SK-N-SH (cell line): Measurements from ENCODE around the gene TBC1D2. TPM values are rescaled to one million over a fixed set of nuclear protein-coding genes. Genes with fewer than 3 reads are reported as not detected.

Source experiments
- CTCF ChIA-PET: fragments of 300-600, 350-600 bp; formaldehyde crosslinking; extraction: SDS; loops from one replicate; lab custom pipeline; 2021; lab: Yijun Ruan, JAX
- POLR2A ChIA-PET: fragments of 350-600 bp; sonication (Branson Sonifier 250); formaldehyde crosslinking; extraction: SDS; loops from one replicate; lab custom pipeline; 2020; ENCODE audit warnings: antibody characterized with exemption, inconsistent platforms; lab: Yijun Ruan, JAX
- DNase-seq: peaks from one replicate; pipeline ENCODE4 v3.0.0; 2012
- H2AFZ ChIP-seq: fragments of 200-600 bp; sonication (generic); 2 replicates; pipeline ENCODE4 v1.8.1; 2016; ENCODE audit warnings: antibody characterized with exemption, mild to moderate bottlenecking, low read depth
- H3F3A ChIP-seq: fragments of 200-600 bp; sonication (generic); replicated peaks from 2 replicates; pipeline ENCODE3; 2016; ENCODE audit warnings: antibody characterized with exemption, mild to moderate bottlenecking; ENCODE audit not compliant: insufficient read depth
- H3K27ac ChIP-seq, 2 experiments: fragments of 200-500 bp in 1 of 2; fragments of 200-600 bp in 1 of 2; sonication (Bioruptor generic) in 1 of 2; sonication (generic), shearing (Covaris generic) in 1 of 2; 2 replicates each; pipeline versions ENCODE4 v1.5.1 to v1.6.1; 2014 to 2016; ENCODE audit warnings: low read depth in 2 of 2, inconsistent platforms in 1 of 2, low read length in 1 of 2, mild to moderate bottlenecking in 1 of 2, mixed read lengths in 1 of 2
- H3K27me3 ChIP-seq: fragments of 200-600 bp; sonication (generic), shearing (Covaris generic); 2 replicates; pipeline ENCODE4 v1.6.1; 2016; ENCODE audit warnings: mixed run types; ENCODE audit not compliant: insufficient read depth
- H3K36me3 ChIP-seq, 2 experiments: fragments of 200-500 bp in 1 of 2; fragments of 200-600 bp in 1 of 2; sonication (Bioruptor generic) in 1 of 2; sonication (generic) in 1 of 2; replicated peaks in 1 of 2; 2 replicates each; pipeline versions ENCODE3 to v1.5.1; 2014 to 2016; ENCODE audit warnings: low read length in 1 of 2, mild to moderate bottlenecking in 1 of 2; ENCODE audit not compliant: insufficient read depth in 2 of 2, control insufficient read depth in 1 of 2
- H3K4me1 ChIP-seq, 2 experiments: fragments of 200-500 bp in 1 of 2; fragments of 200-600 bp in 1 of 2; sonication (Bioruptor generic) in 1 of 2; sonication (generic), shearing (Covaris generic) in 1 of 2; 2 replicates each; pipeline versions ENCODE4 v1.5.1 to v1.6.1; 2014 to 2016; ENCODE audit warnings: low read depth in 1 of 2, low read length in 1 of 2, mixed run types in 1 of 2; ENCODE audit not compliant: insufficient read depth in 2 of 2, control insufficient read depth in 1 of 2
- H3K4me2 ChIP-seq: fragments of 200-600 bp; sonication (generic), shearing (Covaris generic); 2 replicates; pipeline ENCODE4 v1.6.1; 2017; ENCODE audit warnings: mixed run types
- H3K4me3 ChIP-seq, 2 experiments: fragments of 200-500 bp in 1 of 2; fragments of 200-600 bp in 1 of 2; sonication (Bioruptor generic) in 1 of 2; sonication (generic), shearing (Covaris generic) in 1 of 2; 2 replicates each; pipeline versions ENCODE4 v1.5.1 to v1.8.1; 2014 to 2016; ENCODE audit warnings: low read depth in 2 of 2, inconsistent platforms in 1 of 2, low read length in 1 of 2, mild to moderate bottlenecking in 1 of 2, mixed read lengths in 1 of 2, moderate library complexity in 1 of 2
- H3K79me2 ChIP-seq: fragments of 200-600 bp; sonication (generic); 2 replicates; pipeline ENCODE4 v1.8.1; 2017; ENCODE audit warnings: mild to moderate bottlenecking; ENCODE audit not compliant: insufficient read depth
- H3K9ac ChIP-seq: fragments of 200-600 bp; sonication (generic); 2 replicates; pipeline ENCODE4 v1.6.1; 2017; ENCODE audit warnings: mixed run types
- H3K9me2 ChIP-seq: fragments of 200-600 bp; sonication (generic); 2 replicates; pipeline ENCODE4 v1.6.1; 2017; ENCODE audit warnings: mixed run types
- H3K9me3 ChIP-seq: fragments of 200-600 bp; sonication (generic); 2 replicates; pipeline ENCODE4 v1.6.1; 2017; ENCODE audit warnings: mixed run types, mild to moderate bottlenecking, moderate library complexity
- H4K20me1 ChIP-seq: fragments of 200-600 bp; sonication (generic); 2 replicates; pipeline ENCODE4 v1.6.1; 2017; ENCODE audit warnings: mild to moderate bottlenecking, mixed run types; ENCODE audit not compliant: insufficient read depth
- CHD2 ChIP-seq: fragments of 150-350 bp; IDR thresholded peaks from 2 replicates; pipeline ENCODE4 v1.6.1; 2018; ENCODE audit warnings: low read length; ENCODE audit not compliant: partially characterized antibody
- ELF1 ChIP-seq: IDR thresholded peaks from 2 replicates; pipeline ENCODE4 v1.4.0; 2012
- EP300 ChIP-seq, 2 experiments: IDR thresholded peaks; 2 replicates each; pipeline versions ENCODE4 v1.4.0 to v1.6.1; 2012; ENCODE audit warnings: borderline replicate concordance in 1 of 2, low read depth in 1 of 2, low read length in 1 of 2
- FOSL2 ChIP-seq: IDR thresholded peaks from 2 replicates; pipeline ENCODE4 v1.4.0; 2012; ENCODE audit warnings: low read depth, mild to moderate bottlenecking, moderate library complexity, borderline replicate concordance
- FOXJ3 ChIP-seq: sonication (generic); formaldehyde crosslinking; IDR thresholded peaks from 2 replicates; pipeline ENCODE4 v1.5.1; 2020; ENCODE audit warnings: mild to moderate bottlenecking, missing genetic modification reagents
- GATA2 ChIP-seq: sonication (generic); formaldehyde crosslinking; IDR thresholded peaks from 2 replicates; pipeline ENCODE4 v1.5.0; 2020; ENCODE audit warnings: mild to moderate bottlenecking, missing genetic modification reagents
- NFIC ChIP-seq: IDR thresholded peaks from 2 replicates; pipeline ENCODE4 v1.4.0; 2012; ENCODE audit warnings: borderline replicate concordance
- NRF1 ChIP-seq: IDR thresholded peaks from 2 replicates; pipeline ENCODE4 v1.6.1; 2012; ENCODE audit warnings: low read depth, mild to moderate bottlenecking, low read length
- POLR2AphosphoS5 ChIP-seq: IDR thresholded peaks from 2 replicates; pipeline ENCODE4 v1.6.1; 2012; ENCODE audit warnings: low read depth, low read length
- RCOR1 ChIP-seq: fragments of 150-350 bp; IDR thresholded peaks from 2 replicates; pipeline ENCODE4 v1.6.1; 2017; ENCODE audit warnings: antibody characterized with exemption, low read length
- RFX5 ChIP-seq: IDR thresholded peaks from 2 replicates; pipeline ENCODE4 v1.6.1; 2012; ENCODE audit warnings: mild to moderate bottlenecking, improper control_type of control experiment, low read length
- SIN3A ChIP-seq: IDR thresholded peaks from 2 replicates; pipeline ENCODE4 v1.6.1; 2012; ENCODE audit warnings: low read depth, mild to moderate bottlenecking, low read length, moderate library complexity, borderline replicate concordance
- SMC3 ChIP-seq: IDR thresholded peaks from 2 replicates; pipeline ENCODE4 v1.6.1; 2012; ENCODE audit warnings: low read depth, low read length, improper control_type of control experiment
- TAF1 ChIP-seq: IDR thresholded peaks from 2 replicates; pipeline ENCODE4 v1.6.1; 2012; ENCODE audit warnings: low read depth, mild to moderate bottlenecking, low read length, moderate library complexity, borderline replicate concordance
- TCF12 ChIP-seq: IDR thresholded peaks from 2 replicates; pipeline ENCODE4 v1.4.0; 2012
- TEAD4 ChIP-seq: IDR thresholded peaks from 2 replicates; pipeline ENCODE4 v1.4.0; 2012; ENCODE audit warnings: mild to moderate bottlenecking, borderline replicate concordance; ENCODE audit not compliant: insufficient read depth
- WGBS: methylation state at CpG from one replicate; pipeline ENCODE4 v1.1.6; 2017; ENCODE audit warnings: low lambda C conversion rate; 5-methylcytosine and 5-hydroxymethylcytosine counted together
- polyA plus RNA-seq, 3 experiments: library from polyadenylated mRNA; depleted of rRNA; stranded (reverse); fragments of >200 nt; gene quantifications; 2 replicates each; pipeline ENCODE4 v1.2.3, GENCODE V29; 2012
- TF ChIP-seq, protein P1 (sequence below): IDR thresholded peaks from 2 replicates; pipeline ENCODE4 v1.4.0; 2012; ENCODE audit warnings: low read depth
- TF ChIP-seq, protein P2 (sequence below): IDR thresholded peaks from 2 replicates; pipeline ENCODE4 v1.4.0; 2012; ENCODE audit warnings: low read depth, borderline replicate concordance
- TF ChIP-seq, protein P3 (sequence below): IDR thresholded peaks from 2 replicates; pipeline ENCODE4 v1.4.0; 2012; ENCODE audit warnings: low read depth, borderline replicate concordance
- TF ChIP-seq, protein P4 (sequence below): fragments of 150-350 bp; IDR thresholded peaks from 2 replicates; pipeline ENCODE4 v1.6.1; 2016; ENCODE audit warnings: mild to moderate bottlenecking, low read depth, low read length
- TF ChIP-seq, protein P5 (sequence below): IDR thresholded peaks from 2 replicates; pipeline ENCODE4; 2012

TBC1D2 gene
- polyA plus RNA-seq, 1 of the 3 experiments (the other 2 are of a cell fraction), result 5.6 TPM

DNA sequence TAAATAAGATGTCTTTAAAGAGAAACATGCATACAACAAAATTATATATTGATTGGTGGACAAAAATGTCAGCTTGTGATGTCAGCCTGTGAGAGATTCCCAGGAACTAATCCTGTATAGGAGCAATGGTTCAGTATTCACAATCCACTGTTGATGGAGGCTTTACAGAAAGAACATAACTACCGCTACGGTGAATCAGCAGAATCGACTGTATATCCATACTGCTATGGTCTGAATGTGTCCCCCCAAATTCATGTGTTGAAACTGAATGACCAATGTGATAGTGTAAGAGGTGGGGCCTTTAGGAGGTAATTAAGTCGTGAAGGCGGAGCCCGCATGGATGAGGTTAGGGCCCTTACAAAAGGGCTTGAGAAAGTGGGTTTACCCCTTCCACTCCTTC is 40.4 kb upstream of the TBC1D2 start:
- Histone ChIP-seq H3K4me3 (no peak overlapping the region), H3K36me3 (no peaks in the 10 kb centered on the region), H3K9me2 (no peaks in the 10 kb centered on the region), H3K9me3 (no peaks in the 10 kb centered on the region), H3K27ac (no peak overlapping the region), H3F3A (no peaks in the 10 kb centered on the region), H3K4me2 (no peak overlapping the region), H3K9ac (no peak overlapping the region), H3K4me1 (no peaks in the 10 kb centered on the region), H3K79me2 (no peaks in the 10 kb centered on the region), H2AFZ (no peak overlapping the region), H3K27me3 (peaks cover 24% of the 10 kb centered on the region; the same call in 1 of the 2 replicates), H4K20me1 (no peaks in the 10 kb centered on the region)
- CTCF ChIA-PET, result interaction anchor here (1.1 kb wide), 1 partner anchor 20 kb away, joined by 3 read pairs; no protein-coding TSS in a partner anchor
- WGBS, result 81% methylated on average over 6 of the region's 6 CpGs
- DNase-seq, result no peak
- TF ChIP-seq, protein P1, sequence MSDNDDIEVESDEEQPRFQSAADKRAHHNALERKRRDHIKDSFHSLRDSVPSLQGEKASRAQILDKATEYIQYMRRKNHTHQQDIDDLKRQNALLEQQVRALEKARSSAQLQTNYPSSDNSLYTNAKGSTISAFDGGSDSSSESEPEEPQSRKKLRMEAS, result no peak
- no peak for TF ChIP-seq ELF1
- TF ChIP-seq, protein P2, sequence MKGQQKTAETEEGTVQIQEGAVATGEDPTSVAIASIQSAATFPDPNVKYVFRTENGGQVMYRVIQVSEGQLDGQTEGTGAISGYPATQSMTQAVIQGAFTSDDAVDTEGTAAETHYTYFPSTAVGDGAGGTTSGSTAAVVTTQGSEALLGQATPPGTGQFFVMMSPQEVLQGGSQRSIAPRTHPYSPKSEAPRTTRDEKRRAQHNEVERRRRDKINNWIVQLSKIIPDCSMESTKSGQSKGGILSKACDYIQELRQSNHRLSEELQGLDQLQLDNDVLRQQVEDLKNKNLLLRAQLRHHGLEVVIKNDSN, result no peak
- no peak for TF ChIP-seq CHD2
- no peak for TF ChIP-seq POLR2AphosphoS5
- TF ChIP-seq, protein P3, sequence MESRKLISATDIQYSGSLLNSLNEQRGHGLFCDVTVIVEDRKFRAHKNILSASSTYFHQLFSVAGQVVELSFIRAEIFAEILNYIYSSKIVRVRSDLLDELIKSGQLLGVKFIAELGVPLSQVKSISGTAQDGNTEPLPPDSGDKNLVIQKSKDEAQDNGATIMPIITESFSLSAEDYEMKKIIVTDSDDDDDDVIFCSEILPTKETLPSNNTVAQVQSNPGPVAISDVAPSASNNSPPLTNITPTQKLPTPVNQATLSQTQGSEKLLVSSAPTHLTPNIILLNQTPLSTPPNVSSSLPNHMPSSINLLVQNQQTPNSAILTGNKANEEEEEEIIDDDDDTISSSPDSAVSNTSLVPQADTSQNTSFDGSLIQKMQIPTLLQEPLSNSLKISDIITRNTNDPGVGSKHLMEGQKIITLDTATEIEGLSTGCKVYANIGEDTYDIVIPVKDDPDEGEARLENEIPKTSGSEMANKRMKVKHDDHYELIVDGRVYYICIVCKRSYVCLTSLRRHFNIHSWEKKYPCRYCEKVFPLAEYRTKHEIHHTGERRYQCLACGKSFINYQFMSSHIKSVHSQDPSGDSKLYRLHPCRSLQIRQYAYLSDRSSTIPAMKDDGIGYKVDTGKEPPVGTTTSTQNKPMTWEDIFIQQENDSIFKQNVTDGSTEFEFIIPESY, result no peak
- no peak for TF ChIP-seq FOSL2
- TF ChIP-seq RFX5, result no peak
- TF ChIP-seq SIN3A, result no peak
- TF ChIP-seq TAF1, result no peak
- TF ChIP-seq RCOR1, result no peak
- POLR2A ChIA-PET, result no interaction called here

DNA sequence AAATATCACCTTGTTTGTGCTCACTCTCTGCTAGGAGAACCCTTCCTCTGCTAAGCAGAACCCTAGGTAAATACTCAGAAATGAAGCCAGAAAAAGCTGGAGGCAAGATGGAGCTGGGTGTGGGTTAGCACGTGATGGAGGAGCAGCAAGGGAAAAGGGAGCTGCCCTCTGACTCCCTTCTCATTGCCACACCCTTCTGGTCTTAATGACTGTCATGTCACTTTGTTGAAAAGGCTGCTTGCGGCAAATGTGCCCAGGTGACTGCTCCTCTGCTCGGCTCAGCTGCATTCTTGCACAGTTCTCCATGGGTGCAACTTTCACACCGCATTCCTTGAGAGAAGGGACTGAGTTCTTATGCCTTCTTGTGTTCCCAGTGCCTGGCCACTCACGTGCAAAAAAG is 36.4 kb upstream of the TBC1D2 start:
- Histone ChIP-seq H2AFZ (no peak overlapping the region), H3K79me2 (no peaks in the 10 kb centered on the region), H3K9me2 (no peaks in the 10 kb centered on the region), H3K9ac (no peak overlapping the region), H3K4me2 (no peak overlapping the region), H3K4me3 (no peak overlapping the region), H3F3A (no peaks in the 10 kb centered on the region), H3K9me3 (no peaks in the 10 kb centered on the region), H4K20me1 (no peaks in the 10 kb centered on the region), H3K36me3 (no peaks in the 10 kb centered on the region), H3K27ac (no peak overlapping the region), H3K27me3 (peaks cover 24% of the 10 kb centered on the region; the same call in 1 of the 2 replicates), H3K4me1 (peaks cover 0 to 5% of the 10 kb centered on the region in 2 experiments; a peak in 1 of 4 replicates)
- ChIA-PET POLR2A (no interaction called here), CTCF (interaction anchor here (1.4 to 1.6 kb wide), 2 partner anchors 24 to 484 kb away, joined by 4 to 6 read pairs; no protein-coding TSS in a partner anchor)
- WGBS, result 43% methylated on average over 5 of the region's 5 CpGs
- no peak for DNase-seq
- TF ChIP-seq FOSL2, result no peak
- no peak for TF ChIP-seq TAF1
- TF ChIP-seq, protein P1, result no peak
- TF ChIP-seq, protein P4, sequence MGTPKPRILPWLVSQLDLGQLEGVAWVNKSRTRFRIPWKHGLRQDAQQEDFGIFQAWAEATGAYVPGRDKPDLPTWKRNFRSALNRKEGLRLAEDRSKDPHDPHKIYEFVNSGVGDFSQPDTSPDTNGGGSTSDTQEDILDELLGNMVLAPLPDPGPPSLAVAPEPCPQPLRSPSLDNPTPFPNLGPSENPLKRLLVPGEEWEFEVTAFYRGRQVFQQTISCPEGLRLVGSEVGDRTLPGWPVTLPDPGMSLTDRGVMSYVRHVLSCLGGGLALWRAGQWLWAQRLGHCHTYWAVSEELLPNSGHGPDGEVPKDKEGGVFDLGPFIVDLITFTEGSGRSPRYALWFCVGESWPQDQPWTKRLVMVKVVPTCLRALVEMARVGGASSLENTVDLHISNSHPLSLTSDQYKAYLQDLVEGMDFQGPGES, result no peak
- no peak for TF ChIP-seq EP300 (IDR thresholded peaks at IDR 0.05; ENCODE audit: borderline replicate concordance in 1 of 2, low read depth in 1 of 2, low read length in 1 of 2)
- TF ChIP-seq, protein P5, sequence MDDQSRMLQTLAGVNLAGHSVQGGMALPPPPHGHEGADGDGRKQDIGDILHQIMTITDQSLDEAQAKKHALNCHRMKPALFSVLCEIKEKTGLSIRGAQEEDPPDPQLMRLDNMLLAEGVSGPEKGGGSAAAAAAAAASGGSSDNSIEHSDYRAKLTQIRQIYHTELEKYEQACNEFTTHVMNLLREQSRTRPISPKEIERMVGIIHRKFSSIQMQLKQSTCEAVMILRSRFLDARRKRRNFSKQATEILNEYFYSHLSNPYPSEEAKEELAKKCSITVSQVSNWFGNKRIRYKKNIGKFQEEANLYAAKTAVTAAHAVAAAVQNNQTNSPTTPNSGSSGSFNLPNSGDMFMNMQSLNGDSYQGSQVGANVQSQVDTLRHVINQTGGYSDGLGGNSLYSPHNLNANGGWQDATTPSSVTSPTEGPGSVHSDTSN, result no peak
- TF ChIP-seq ELF1, result no peak
- no peak for TF ChIP-seq SIN3A
- no peak for TF ChIP-seq SMC3
- TF ChIP-seq POLR2AphosphoS5, result no peak
- no peak for TF ChIP-seq FOXJ3 (CRISPR knock-in tag)
- TF ChIP-seq NRF1, result no peak
- TF ChIP-seq GATA2, result no peak
- TF ChIP-seq, protein P2, result no peak
- TF ChIP-seq NFIC, result no peak
- no peak for TF ChIP-seq TCF12
- no peak for TF ChIP-seq TEAD4
